ENCODE measurements around the gene CD99L2. TPM values are rescaled to one million over a fixed set of nuclear protein-coding genes. Genes with fewer than 3 reads are reported as not detected.

Gene CD99L2
- total RNA-seq, 1 experiment from 2014 or later, result 42.4 TPM

- Mint-ChIP-seq H3K4me1 (ENCODE audit: insufficient read depth, unreplicated experiment) (peaks cover 7% of the 10 kb centered on the region), H3K27ac (ENCODE audit: low read depth, unreplicated experiment) (no peak overlapping the region), H3K36me3 (ENCODE audit: insufficient read depth, unreplicated experiment) (peaks cover 40% of the 10 kb centered on the region), H3K4me3 (ENCODE audit: unreplicated experiment) (no peak overlapping the region), H3K9me3 (ENCODE audit: unreplicated experiment) (no peaks in the 10 kb centered on the region), H3K27me3 (ENCODE audit: insufficient read depth, unreplicated experiment) (no peaks in the 10 kb centered on the region)
- BruUV-seq (replicated peaks), result no TSS peak
- ChIA-PET CTCF (interaction anchor here (0.6 to 6.4 kb wide), 2 partner anchors 192 to 310 kb away, joined by 4 to 89 read pairs; no protein-coding TSS in a partner anchor), POLR2A (no interaction called here)
- TF ChIP-seq CTCF (IDR thresholded peaks at IDR 0.05; ENCODE audit: unreplicated experiment), result no peak
- intact Hi-C loops (cut with micrococcal nuclease), result loop anchor here (2.0 to 5.0 kb wide), 3 partner anchors 209 to 1859 kb away; partner anchors contain the start of gene HMGB3
- DNase-seq (ENCODE audit: unreplicated experiment), result no peak
These were observed 124.8 kb downstream of the CD99L2 start for GRCh38 chrX:150773634-150774033.

- no TSS peak for BruUV-seq (replicated peaks)
- Mint-ChIP-seq H3K27ac (ENCODE audit: low read depth, unreplicated experiment) (no peak overlapping the region), H3K27me3 (ENCODE audit: insufficient read depth, unreplicated experiment) (no peaks in the 10 kb centered on the region), H3K4me3 (ENCODE audit: unreplicated experiment) (no peak overlapping the region), H3K9me3 (ENCODE audit: unreplicated experiment) (no peaks in the 10 kb centered on the region), H3K36me3 (ENCODE audit: insufficient read depth, unreplicated experiment) (peaks cover 37% of the 10 kb centered on the region), H3K4me1 (ENCODE audit: insufficient read depth, unreplicated experiment) (peaks cover 7% of the 10 kb centered on the region)
- POLR2A ChIA-PET, result interaction anchor here (0.7 to 1.5 kb wide), 3 partner anchors 85 to 309 kb away, joined by 3 to 7 read pairs (median 5); partner anchors contain the start of gene HMGB3
- no peak for TF ChIP-seq CTCF (IDR thresholded peaks at IDR 0.05; ENCODE audit: unreplicated experiment)
- intact Hi-C loops (cut with micrococcal nuclease), result loop anchor here (2.0 to 5.0 kb wide), 3 partner anchors 210 to 1859 kb away; partner anchors contain the start of gene HMGB3
- DNase-seq (ENCODE audit: unreplicated experiment), result no peak
- CTCF ChIA-PET, result interaction anchor here (1.8 to 6.4 kb wide), 4 partner anchors 8 to 378 kb away, joined by 7 to 89 read pairs (median 11); no protein-coding TSS in a partner anchor
These were observed 125.4 kb downstream of the CD99L2 start for GRCh38 chrX:150773117-150773516.

GRCh38 chrX:150772150-150772970 is 126.1 kb downstream of the CD99L2 start:
- Mint-ChIP-seq H3K36me3 (ENCODE audit: insufficient read depth, unreplicated experiment) (peaks cover 37% of the 10 kb centered on the region), H3K27me3 (ENCODE audit: insufficient read depth, unreplicated experiment) (no peaks in the 10 kb centered on the region), H3K4me1 (ENCODE audit: insufficient read depth, unreplicated experiment) (peaks cover 7% of the 10 kb centered on the region), H3K27ac (ENCODE audit: low read depth, unreplicated experiment) (peak overlapping the region; percentile 20), H3K4me3 (ENCODE audit: unreplicated experiment) (no peak overlapping the region), H3K9me3 (ENCODE audit: unreplicated experiment) (no peaks in the 10 kb centered on the region)
- BruUV-seq (replicated peaks), result no TSS peak
- intact Hi-C loops (cut with micrococcal nuclease), result loop anchor here (1.0 to 5.0 kb wide), 4 partner anchors 126 to 1860 kb away; partner anchors contain the start of genes CD99L2 and HMGB3
- ChIA-PET CTCF (interaction anchor here (0.5 to 6.4 kb wide), 33 partner anchors 9 to 1883 kb away, joined by 3 to 89 read pairs (median 3); no protein-coding TSS in a partner anchor), POLR2A (interaction anchor here (0.7 to 1.5 kb wide), 5 partner anchors 70 to 317 kb away, joined by 3 to 7 read pairs (median 3); partner anchors contain the start of gene HMGB3)
- peak; percentile 87 for TF ChIP-seq CTCF (IDR thresholded peaks at IDR 0.05; ENCODE audit: unreplicated experiment)
- DNase-seq (ENCODE audit: unreplicated experiment), result peak; percentile 81

GRCh38 chrX:150771116-150771515 is 127.4 kb downstream of the CD99L2 start:
- peaks cover 40% of the 10 kb centered on the region for H3K36me3 Mint-ChIP-seq (ENCODE audit: insufficient read depth, unreplicated experiment)
- ChIA-PET POLR2A (no interaction called here), CTCF (interaction anchor here (0.8 to 6.4 kb wide), 9 partner anchors 9 to 909 kb away, joined by 3 to 89 read pairs (median 6); no protein-coding TSS in a partner anchor)
- H3K4me1 Mint-ChIP-seq (ENCODE audit: insufficient read depth, unreplicated experiment), result peaks cover 7% of the 10 kb centered on the region
- no peaks in the 10 kb centered on the region for H3K27me3 Mint-ChIP-seq (ENCODE audit: insufficient read depth, unreplicated experiment)
- no peak overlapping the region for H3K4me3 Mint-ChIP-seq (ENCODE audit: unreplicated experiment)
- no peak for TF ChIP-seq CTCF (IDR thresholded peaks at IDR 0.05; ENCODE audit: unreplicated experiment)
- peak overlapping the region; percentile 20 for H3K27ac Mint-ChIP-seq (ENCODE audit: low read depth, unreplicated experiment)
- no TSS peak for BruUV-seq (replicated peaks)
- no peaks in the 10 kb centered on the region for H3K9me3 Mint-ChIP-seq (ENCODE audit: unreplicated experiment)
- DNase-seq (ENCODE audit: unreplicated experiment), result no peak
- intact Hi-C loops (cut with micrococcal nuclease), result loop anchor here (5.0 kb wide), 2 partner anchors 381 to 1861 kb away; no protein-coding TSS in a partner anchor
